HEK293 (cell line): ENCODE data around the gene SNAPC4.

ENCODE experiments used
- CTCF ChIA-PET: fragments of 350-600 bp; formaldehyde crosslinking; extraction: SDS; loops from one replicate; lab custom pipeline; 2021; ENCODE audit warnings: antibody characterized with exemption; lab: Yijun Ruan, JAX
- POLR2A ChIA-PET: fragments of 300-600 bp; formaldehyde crosslinking; extraction: SDS; loops from one replicate; lab custom pipeline; 2020; ENCODE audit warnings: antibody characterized with exemption, inconsistent platforms; lab: Yijun Ruan, JAX
- H3K27ac ChIP-seq: fragments of 200-500 bp; sonication (Bioruptor generic); 2 replicates; pipeline ENCODE4 v1.5.1; 2014; ENCODE audit warnings: low read depth, low read length, control low read depth, inconsistent platforms; ENCODE audit errors: extremely low read depth
- H3K36me3 ChIP-seq, 2 experiments: fragments of 200-500 bp in 1 of 2; sonication (Bioruptor generic) in 1 of 2; 1 replicate in 1 of 2; 2 replicates in 1 of 2; pipeline ENCODE4 v1.5.1; 2014 to 2017; ENCODE audit warnings: inconsistent platforms in 2 of 2, low read length in 2 of 2; ENCODE audit not compliant: control insufficient read depth in 2 of 2, insufficient read depth in 1 of 2
- H3K4me1 ChIP-seq: fragments of 200-500 bp; sonication (Bioruptor generic); 2 replicates; pipeline ENCODE4 v1.5.1; 2014; ENCODE audit warnings: mild to moderate bottlenecking, low read length, inconsistent platforms; ENCODE audit not compliant: control insufficient read depth, insufficient read depth
- H3K4me3 ChIP-seq: 2 replicates; pipeline ENCODE4 v1.5.1; 2011; ENCODE audit warnings: low read depth, mild to moderate bottlenecking, control low read depth, low read length, moderate library complexity
- H3K9me3 ChIP-seq: fragments of 200-500 bp; sonication (Bioruptor generic); 2 replicates; pipeline ENCODE4 v1.5.1; 2014; ENCODE audit warnings: low read depth, low read length, inconsistent platforms; ENCODE audit not compliant: control insufficient read depth, insufficient read depth
- EGR2 ChIP-seq: fragments of 450-650 bp; formaldehyde crosslinking; IDR thresholded peaks from 2 replicates; pipeline ENCODE4 v1.5.1; 2016; ENCODE audit warnings: low read depth, missing biosample characterization, missing genetic modification characterization
- GLI4 ChIP-seq: fragments of 450-650 bp; formaldehyde crosslinking; IDR thresholded peaks from 2 replicates; pipeline ENCODE4 v1.5.1; 2016; ENCODE audit warnings: missing biosample characterization, missing genetic modification characterization
- KLF8 ChIP-seq: fragments of 450-650 bp; formaldehyde crosslinking; IDR thresholded peaks from 2 replicates; pipeline ENCODE4 v1.5.1; 2016; ENCODE audit warnings: missing biosample characterization, missing genetic modification characterization
- KLF9 ChIP-seq: fragments of 450-650 bp; formaldehyde crosslinking; IDR thresholded peaks from 2 replicates; pipeline ENCODE4 v1.5.1; 2016; ENCODE audit warnings: missing biosample characterization, missing genetic modification characterization, low read depth
- OVOL3 ChIP-seq: fragments of 450-650 bp; formaldehyde crosslinking; IDR thresholded peaks from 2 replicates; pipeline ENCODE4 v1.5.1; 2016; ENCODE audit warnings: missing biosample characterization, missing genetic modification characterization
- SALL2 ChIP-seq: fragments of 450-650 bp; formaldehyde crosslinking; IDR thresholded peaks from 2 replicates; pipeline ENCODE4 v1.5.0; 2017; ENCODE audit warnings: missing biosample characterization, mild to moderate bottlenecking, missing genetic modification characterization, borderline replicate concordance
- SP2 ChIP-seq: fragments of 450-650 bp; formaldehyde crosslinking; IDR thresholded peaks from 2 replicates; pipeline ENCODE4 v1.5.1; 2016; ENCODE audit warnings: missing biosample characterization, missing genetic modification characterization
- ZBTB8A ChIP-seq: fragments of 450-650 bp; formaldehyde crosslinking; IDR thresholded peaks from 2 replicates; pipeline ENCODE4 v1.5.1; 2016; ENCODE audit warnings: missing biosample characterization, missing genetic modification characterization
- ZFHX2 ChIP-seq: fragments of 450-650 bp; formaldehyde crosslinking; conservative IDR thresholded peaks from 2 replicates; pipeline ENCODE4 v1.5.1; 2016; ENCODE audit warnings: missing biosample characterization, missing genetic modification characterization
- ZNF114 ChIP-seq: fragments of 450-650 bp; formaldehyde crosslinking; IDR thresholded peaks from 2 replicates; pipeline ENCODE4 v1.5.0; 2017; ENCODE audit warnings: missing biosample characterization, missing genetic modification characterization
- ZNF133 ChIP-seq: fragments of 450-650 bp; formaldehyde crosslinking; IDR thresholded peaks from 2 replicates; pipeline ENCODE4 v1.5.1; 2016; ENCODE audit warnings: missing biosample characterization, missing genetic modification characterization
- ZNF146 ChIP-seq: fragments of 450-650 bp; formaldehyde crosslinking; IDR thresholded peaks from 2 replicates; pipeline ENCODE4 v1.5.1; 2016; ENCODE audit warnings: missing biosample characterization, missing genetic modification characterization
- ZNF16 ChIP-seq: fragments of 450-650 bp; formaldehyde crosslinking; IDR thresholded peaks from 2 replicates; pipeline ENCODE4 v1.5.1; 2016; ENCODE audit warnings: low read depth, missing biosample characterization, missing genetic modification characterization
- ZNF23 ChIP-seq: fragments of 450-650 bp; formaldehyde crosslinking; IDR thresholded peaks from 2 replicates; pipeline ENCODE4 v1.5.1; 2016; ENCODE audit warnings: missing biosample characterization, missing genetic modification characterization, borderline replicate concordance
- ZNF292 ChIP-seq: fragments of 450-650 bp; formaldehyde crosslinking; IDR thresholded peaks from 2 replicates; pipeline ENCODE4 v1.5.1; 2016; ENCODE audit warnings: low read depth, missing biosample characterization, missing genetic modification characterization, borderline replicate concordance
- ZNF350 ChIP-seq: fragments of 450-650 bp; formaldehyde crosslinking; IDR thresholded peaks from 2 replicates; pipeline ENCODE4 v1.5.0; 2017; ENCODE audit warnings: missing biosample characterization, mild to moderate bottlenecking, missing genetic modification characterization
- ZNF423 ChIP-seq: fragments of 450-650 bp; formaldehyde crosslinking; IDR thresholded peaks from 2 replicates; pipeline ENCODE4 v1.5.1; 2016; ENCODE audit warnings: missing biosample characterization, missing genetic modification characterization
- ZNF560 ChIP-seq: fragments of 450-650 bp; formaldehyde crosslinking; IDR thresholded peaks from 2 replicates; pipeline ENCODE4 v1.5.1; 2017; ENCODE audit warnings: missing biosample characterization, missing genetic modification characterization, borderline replicate concordance
- ZNF580 ChIP-seq: fragments of 450-650 bp; formaldehyde crosslinking; IDR thresholded peaks from 2 replicates; pipeline ENCODE4 v1.5.1; 2016; ENCODE audit warnings: missing biosample characterization, missing genetic modification characterization
- ZNF596 ChIP-seq: fragments of 450-650 bp; IDR thresholded peaks from 2 replicates; pipeline ENCODE4 v1.5.0; 2018; ENCODE audit warnings: missing biosample characterization, mild to moderate bottlenecking, missing genetic modification characterization, moderate library complexity
- ZNF600 ChIP-seq: fragments of 450-650 bp; formaldehyde crosslinking; IDR thresholded peaks from 2 replicates; pipeline ENCODE4 v1.5.1; 2016; ENCODE audit warnings: missing biosample characterization, missing genetic modification characterization
- ZNF624 ChIP-seq: fragments of 450-650 bp; formaldehyde crosslinking; IDR thresholded peaks from 2 replicates; pipeline ENCODE4 v1.5.1; 2017; ENCODE audit warnings: missing biosample characterization, missing genetic modification characterization
- ZNF626 ChIP-seq: fragments of 450-650 bp; sonication (Bioruptor Pico); formaldehyde crosslinking; IDR thresholded peaks from 2 replicates; pipeline ENCODE4 v1.5.1; 2018; ENCODE audit warnings: missing biosample characterization, missing genetic modification characterization, inconsistent platforms
- ZNF701 ChIP-seq: fragments of 450-650 bp; formaldehyde crosslinking; IDR thresholded peaks from 2 replicates; pipeline ENCODE4 v1.5.1; 2016; ENCODE audit warnings: missing biosample characterization, missing genetic modification characterization
- TF ChIP-seq, protein P1 (sequence below): fragments of 450-650 bp; formaldehyde crosslinking; IDR thresholded peaks from 2 replicates; pipeline ENCODE4 v1.5.1; 2016; ENCODE audit warnings: missing biosample characterization, missing genetic modification characterization, borderline replicate concordance
- TF ChIP-seq, protein P2 (sequence below): fragments of 450-650 bp; formaldehyde crosslinking; IDR thresholded peaks from 2 replicates; pipeline ENCODE4 v1.5.1; 2016; ENCODE audit warnings: missing biosample characterization, missing genetic modification characterization

The SNAPC4 gene

GRCh38 chr9:136353757-136354488, 46.0 kb downstream of the SNAPC4 start (continued):
- TF ChIP-seq ZNF146 (tag by site-specific recombination) (no peak), SP2 (tag by site-specific recombination) (0 out of 2 replicates have a peak, but pooled peaks have one; percentile 8), ZNF423 (tag by site-specific recombination) (no peak), ZNF16 (no peak), KLF9 (tag by site-specific recombination) (no peak), ZNF23 (tag by site-specific recombination) (no peak), OVOL3 (tag by site-specific recombination) (no peak)

DNA sequence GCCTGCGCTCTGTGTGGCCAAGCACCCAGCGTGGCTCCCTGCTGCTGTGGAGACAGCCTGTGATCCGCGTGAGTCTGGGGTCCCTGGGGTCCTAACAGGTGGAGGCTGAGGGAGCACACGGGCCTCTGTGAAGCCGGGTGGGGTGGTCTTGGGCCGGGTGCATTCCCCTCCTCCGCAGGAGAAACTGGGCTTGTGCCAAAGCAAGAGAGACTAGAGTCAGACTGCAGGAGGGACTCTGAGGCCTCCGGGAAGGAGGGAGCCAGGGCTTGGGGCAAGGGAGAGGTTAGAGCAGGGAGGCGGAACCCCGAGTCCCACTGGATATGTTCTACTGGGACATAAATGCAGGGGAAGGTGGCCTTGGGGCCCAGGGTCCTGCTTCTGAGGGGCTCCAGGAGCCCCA, 46.9 kb downstream of the SNAPC4 start:
- Histone ChIP-seq H3K36me3 (peaks cover 0 to 27% of the 10 kb centered on the region in 2 experiments; a peak in 1 of 3 replicates), H3K27ac (no peak overlapping the region), H3K9me3 (no peaks in the 10 kb centered on the region), H3K4me3 (no peak overlapping the region), H3K4me1 (no peaks in the 10 kb centered on the region)
- ChIA-PET POLR2A (interaction anchor here (1.7 to 1.9 kb wide), 2 partner anchors 10 to 13 kb away, joined by 3 to 18 read pairs; partner anchors contain the start of gene DNLZ), CTCF (no interaction called here)
- TF ChIP-seq ZNF292 (tag by site-specific recombination), result no peak
- 0 out of 2 replicates have a peak, but pooled peaks have one; percentile 6 for TF ChIP-seq ZNF600

DNA sequence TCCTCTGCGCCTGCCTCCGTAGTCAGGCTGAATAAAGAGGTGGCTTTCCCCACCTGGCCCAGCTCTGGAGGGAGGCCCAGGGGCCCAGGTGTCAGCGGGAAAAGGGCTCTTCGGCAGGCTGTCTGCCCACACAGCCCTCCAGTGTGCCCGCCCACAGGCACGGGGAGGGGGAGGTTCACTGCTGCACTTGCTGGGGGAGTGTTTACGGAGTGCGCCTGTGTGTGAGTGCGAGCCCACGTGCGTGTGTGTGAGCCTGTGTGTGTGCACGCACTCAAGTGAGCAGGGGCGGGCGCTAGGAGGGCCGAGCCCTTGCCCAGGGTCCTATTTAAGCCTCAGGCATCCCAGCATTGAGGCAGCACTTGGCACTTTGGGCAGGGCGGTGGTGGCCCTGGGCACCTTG, 47.3 kb downstream of the SNAPC4 start:
- Histone ChIP-seq H3K27ac (no peak overlapping the region), H3K4me3 (no peak overlapping the region), H3K36me3 (peaks cover 0 to 23% of the 10 kb centered on the region in 2 experiments; a peak in 1 of 3 replicates), H3K4me1 (no peaks in the 10 kb centered on the region), H3K9me3 (no peaks in the 10 kb centered on the region)
- POLR2A ChIA-PET, result interaction anchor here (1.6 kb wide), 1 partner anchor 11 kb away, joined by 7 read pairs; the partner anchor contains the start of gene DNLZ
- CTCF ChIA-PET, result no interaction called here
- TF ChIP-seq KLF8 (tag by site-specific recombination) (no peak), GLI4 (tag by site-specific recombination) (no peak), ZNF701 (no peak), ZNF114 (tag by site-specific recombination) (no peak), SP2 (tag by site-specific recombination) (peak; percentile 59), ZNF133 (no peak), ZBTB8A (tag by site-specific recombination) (peak; percentile 91), ZNF624 (tag by site-specific recombination) (no peak), ZNF596 (tag by site-specific recombination) (no peak), ZNF560 (tag by site-specific recombination) (no peak), EGR2 (peak; percentile 98), SALL2 (no peak), ZFHX2 (tag by site-specific recombination) (peak; percentile 99), ZNF350 (tag by site-specific recombination) (no peak), ZNF626 (tag by site-specific recombination) (no peak), ZNF580 (tag by site-specific recombination) (no peak)
- TF ChIP-seq, protein P1, sequence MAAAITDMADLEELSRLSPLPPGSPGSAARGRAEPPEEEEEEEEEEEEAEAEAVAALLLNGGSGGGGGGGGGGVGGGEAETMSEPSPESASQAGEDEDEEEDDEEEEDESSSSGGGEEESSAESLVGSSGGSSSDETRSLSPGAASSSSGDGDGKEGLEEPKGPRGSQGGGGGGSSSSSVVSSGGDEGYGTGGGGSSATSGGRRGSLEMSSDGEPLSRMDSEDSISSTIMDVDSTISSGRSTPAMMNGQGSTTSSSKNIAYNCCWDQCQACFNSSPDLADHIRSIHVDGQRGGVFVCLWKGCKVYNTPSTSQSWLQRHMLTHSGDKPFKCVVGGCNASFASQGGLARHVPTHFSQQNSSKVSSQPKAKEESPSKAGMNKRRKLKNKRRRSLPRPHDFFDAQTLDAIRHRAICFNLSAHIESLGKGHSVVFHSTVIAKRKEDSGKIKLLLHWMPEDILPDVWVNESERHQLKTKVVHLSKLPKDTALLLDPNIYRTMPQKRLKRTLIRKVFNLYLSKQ (tag by site-specific recombination), result no peak
- TF ChIP-seq, protein P2, sequence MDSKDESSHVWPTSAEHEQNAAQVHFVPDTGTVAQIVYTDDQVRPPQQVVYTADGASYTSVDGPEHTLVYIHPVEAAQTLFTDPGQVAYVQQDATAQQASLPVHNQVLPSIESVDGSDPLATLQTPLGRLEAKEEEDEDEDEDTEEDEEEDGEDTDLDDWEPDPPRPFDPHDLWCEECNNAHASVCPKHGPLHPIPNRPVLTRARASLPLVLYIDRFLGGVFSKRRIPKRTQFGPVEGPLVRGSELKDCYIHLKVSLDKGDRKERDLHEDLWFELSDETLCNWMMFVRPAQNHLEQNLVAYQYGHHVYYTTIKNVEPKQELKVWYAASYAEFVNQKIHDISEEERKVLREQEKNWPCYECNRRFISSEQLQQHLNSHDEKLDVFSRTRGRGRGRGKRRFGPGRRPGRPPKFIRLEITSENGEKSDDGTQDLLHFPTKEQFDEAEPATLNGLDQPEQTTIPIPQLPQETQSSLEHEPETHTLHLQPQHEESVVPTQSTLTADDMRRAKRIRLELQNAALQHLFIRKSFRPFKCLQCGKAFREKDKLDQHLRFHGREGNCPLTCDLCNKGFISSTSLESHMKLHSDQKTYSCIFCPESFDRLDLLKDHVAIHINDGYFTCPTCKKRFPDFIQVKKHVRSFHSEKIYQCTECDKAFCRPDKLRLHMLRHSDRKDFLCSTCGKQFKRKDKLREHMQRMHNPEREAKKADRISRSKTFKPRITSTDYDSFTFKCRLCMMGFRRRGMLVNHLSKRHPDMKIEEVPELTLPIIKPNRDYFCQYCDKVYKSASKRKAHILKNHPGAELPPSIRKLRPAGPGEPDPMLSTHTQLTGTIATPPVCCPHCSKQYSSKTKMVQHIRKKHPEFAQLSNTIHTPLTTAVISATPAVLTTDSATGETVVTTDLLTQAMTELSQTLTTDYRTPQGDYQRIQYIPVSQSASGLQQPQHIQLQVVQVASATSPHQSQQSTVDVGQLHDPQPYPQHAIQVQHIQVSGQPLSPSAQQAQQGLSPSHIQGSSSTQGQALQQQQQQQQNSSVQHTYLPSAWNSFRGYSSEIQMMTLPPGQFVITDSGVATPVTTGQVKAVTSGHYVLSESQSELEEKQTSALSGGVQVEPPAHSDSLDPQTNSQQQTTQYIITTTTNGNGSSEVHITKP (tag by site-specific recombination), result no peak
